OCI-LY3 (cell line): ENCODE results near the gene PAPSS1.

Experiments
- H2AFZ ChIP-seq: fragments of 200-600, 300-600 bp; shearing (Covaris generic); 2 replicates; pipeline ENCODE4 v1.6.0; 2014; ENCODE audit warnings: antibody characterized with exemption, low read depth, low read length
- H3K27ac ChIP-seq: fragments of 200-600, 300-600 bp; sonication (generic); 2 replicates; pipeline ENCODE4 v1.5.1; 2014; ENCODE audit warnings: mild to moderate bottlenecking, low read length, moderate library complexity, mixed read lengths
- H3K27me3 ChIP-seq: fragments of 200-600, 300-600 bp; sonication (generic); 2 replicates; pipeline ENCODE4 v1.6.1; 2014; ENCODE audit warnings: low read depth, low read length, mixed read lengths
- H3K36me3 ChIP-seq: fragments of 200-600, 300-600 bp; sonication (generic); replicated peaks from 2 replicates; pipeline ENCODE3; 2014; ENCODE audit warnings: low read depth, low read length, mixed read lengths
- H3K4me1 ChIP-seq: fragments of 300-600, 200-600 bp; sonication (generic); 2 replicates; pipeline ENCODE4 v1.6.1; 2014; ENCODE audit warnings: low read length, mixed read lengths
- H3K4me2 ChIP-seq: fragments of 200-600, 300-600 bp; sonication (generic); 2 replicates; pipeline ENCODE4 v1.6.1; 2014; ENCODE audit warnings: low read length, mixed read lengths
- H3K4me3 ChIP-seq: fragments of 300-600, 200-600 bp; sonication (generic); 2 replicates; pipeline ENCODE4 v1.5.1; 2014; ENCODE audit warnings: antibody characterized with exemption, mild to moderate bottlenecking, low read length, moderate library complexity
- H3K79me2 ChIP-seq: fragments of 300-600, 200-600 bp; shearing (Covaris generic); 2 replicates; pipeline ENCODE4 v1.6.1; 2014; ENCODE audit warnings: mild to moderate bottlenecking, low read length, mixed read lengths
- H3K9ac ChIP-seq: fragments of 300-600, 200-600 bp; shearing (Covaris generic); 2 replicates; pipeline ENCODE4 v1.6.0; 2014; ENCODE audit warnings: mild to moderate bottlenecking, low read length, moderate library complexity
- H3K9me3 ChIP-seq: fragments of 200-600, 300-600 bp; shearing (Covaris generic); 2 replicates; pipeline ENCODE4 v1.6.1; 2014; ENCODE audit warnings: low read length, mixed read lengths; ENCODE audit not compliant: insufficient read depth
- H4K20me1 ChIP-seq: fragments of 200-600, 300-600 bp; sonication (generic); 2 replicates; pipeline ENCODE4 v1.6.1; 2016; ENCODE audit warnings: low read length, mixed read lengths; ENCODE audit not compliant: insufficient read depth
- EZH2phosphoT487 ChIP-seq: fragments of 200-600 bp; shearing (Covaris generic); IDR thresholded peaks from 2 replicates; pipeline ENCODE4 v1.6.1; 2018; ENCODE audit warnings: antibody characterized with exemption, mixed run types, low read depth
- TF ChIP-seq, protein P1 (sequence below): fragments of 200-600, 300-600 bp; sonication (generic); IDR thresholded peaks from 2 replicates; pipeline ENCODE4 v1.5.1; 2014; ENCODE audit warnings: antibody characterized with exemption, low read length, low read depth

Gene PAPSS1

DNA sequence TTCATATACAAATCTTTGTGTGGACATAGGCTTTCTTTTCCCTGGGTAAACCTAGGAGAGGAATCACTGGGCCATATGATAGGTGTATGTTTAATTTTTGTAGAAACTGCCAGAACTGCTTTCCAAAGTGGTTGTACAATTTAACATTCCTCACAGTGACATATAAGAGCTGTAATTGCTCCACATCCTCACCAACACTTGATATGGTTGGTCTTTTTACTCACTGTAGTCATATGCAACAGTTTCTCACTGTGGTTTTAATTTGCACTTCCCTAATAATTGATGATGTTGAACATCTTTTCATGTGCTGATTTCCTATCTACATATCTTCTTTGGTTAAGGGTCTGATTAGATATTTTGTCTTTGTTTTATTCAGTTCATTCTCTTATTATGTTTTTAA, 24.5 kb upstream of the PAPSS1 start:
- no peak overlapping the region for H3K4me2 ChIP-seq
- H4K20me1 ChIP-seq, result no peaks in the 10 kb centered on the region
- no peak overlapping the region for H3K4me3 ChIP-seq
- no peaks in the 10 kb centered on the region for H3K27me3 ChIP-seq
- TF ChIP-seq, protein P1, sequence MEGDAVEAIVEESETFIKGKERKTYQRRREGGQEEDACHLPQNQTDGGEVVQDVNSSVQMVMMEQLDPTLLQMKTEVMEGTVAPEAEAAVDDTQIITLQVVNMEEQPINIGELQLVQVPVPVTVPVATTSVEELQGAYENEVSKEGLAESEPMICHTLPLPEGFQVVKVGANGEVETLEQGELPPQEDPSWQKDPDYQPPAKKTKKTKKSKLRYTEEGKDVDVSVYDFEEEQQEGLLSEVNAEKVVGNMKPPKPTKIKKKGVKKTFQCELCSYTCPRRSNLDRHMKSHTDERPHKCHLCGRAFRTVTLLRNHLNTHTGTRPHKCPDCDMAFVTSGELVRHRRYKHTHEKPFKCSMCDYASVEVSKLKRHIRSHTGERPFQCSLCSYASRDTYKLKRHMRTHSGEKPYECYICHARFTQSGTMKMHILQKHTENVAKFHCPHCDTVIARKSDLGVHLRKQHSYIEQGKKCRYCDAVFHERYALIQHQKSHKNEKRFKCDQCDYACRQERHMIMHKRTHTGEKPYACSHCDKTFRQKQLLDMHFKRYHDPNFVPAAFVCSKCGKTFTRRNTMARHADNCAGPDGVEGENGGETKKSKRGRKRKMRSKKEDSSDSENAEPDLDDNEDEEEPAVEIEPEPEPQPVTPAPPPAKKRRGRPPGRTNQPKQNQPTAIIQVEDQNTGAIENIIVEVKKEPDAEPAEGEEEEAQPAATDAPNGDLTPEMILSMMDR, result no peak
- no peak for TF ChIP-seq EZH2phosphoT487
- no peak overlapping the region for H3K9ac ChIP-seq
- H3K9me3 ChIP-seq, result no peaks in the 10 kb centered on the region
- no peak overlapping the region for H3K27ac ChIP-seq
- H2AFZ ChIP-seq, result no peak overlapping the region
- no peaks in the 10 kb centered on the region for H3K79me2 ChIP-seq
- peaks cover 3% of the 10 kb centered on the region for H3K36me3 ChIP-seq
- H3K4me1 ChIP-seq, result no peaks in the 10 kb centered on the region; the same call in 1 of the 2 replicates

DNA sequence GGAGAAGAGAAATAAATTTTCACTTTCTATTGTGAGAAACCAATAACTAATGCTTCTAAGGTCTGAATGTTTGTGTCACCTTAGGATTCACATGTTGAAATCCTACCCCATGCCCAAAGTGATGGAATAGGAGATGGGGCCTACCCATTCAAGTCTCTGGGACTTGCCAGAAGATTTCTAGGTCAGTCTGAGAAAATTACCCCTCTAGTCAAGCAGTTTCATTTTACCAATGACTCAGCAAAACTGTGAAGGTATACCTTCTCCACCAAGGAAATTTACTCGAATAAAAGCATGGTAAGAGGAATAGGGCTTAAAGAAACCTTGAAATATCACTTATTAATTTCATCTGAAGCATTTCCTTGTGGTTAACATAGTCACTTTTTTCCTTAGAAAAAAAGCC, 23.5 kb upstream of the PAPSS1 start:
- Histone ChIP-seq H3K4me1 (no peaks in the 10 kb centered on the region; the same call in 1 of the 2 replicates), H3K27me3 (no peaks in the 10 kb centered on the region), H2AFZ (no peak overlapping the region), H4K20me1 (no peaks in the 10 kb centered on the region), H3K4me3 (no peak overlapping the region), H3K4me2 (no peak overlapping the region), H3K27ac (no peak overlapping the region), H3K79me2 (no peaks in the 10 kb centered on the region), H3K9me3 (no peaks in the 10 kb centered on the region), H3K36me3 (peaks cover 3% of the 10 kb centered on the region), H3K9ac (no peak overlapping the region)
- TF ChIP-seq EZH2phosphoT487, result no peak
- TF ChIP-seq, protein P1, result no peak

GRCh38 chr4:107742791-107743190, 22.8 kb upstream of the PAPSS1 start:
- Histone ChIP-seq H3K4me2 (no peak overlapping the region), H3K9me3 (no peaks in the 10 kb centered on the region), H2AFZ (no peak overlapping the region), H3K79me2 (no peaks in the 10 kb centered on the region), H4K20me1 (no peaks in the 10 kb centered on the region), H3K27me3 (no peaks in the 10 kb centered on the region), H3K4me3 (no peak overlapping the region), H3K27ac (no peak overlapping the region), H3K9ac (no peak overlapping the region), H3K36me3 (peaks cover 3% of the 10 kb centered on the region), H3K4me1 (no peaks in the 10 kb centered on the region; the same call in 1 of the 2 replicates)
- TF ChIP-seq EZH2phosphoT487, result no peak
- TF ChIP-seq, protein P1, result no peak

DNA sequence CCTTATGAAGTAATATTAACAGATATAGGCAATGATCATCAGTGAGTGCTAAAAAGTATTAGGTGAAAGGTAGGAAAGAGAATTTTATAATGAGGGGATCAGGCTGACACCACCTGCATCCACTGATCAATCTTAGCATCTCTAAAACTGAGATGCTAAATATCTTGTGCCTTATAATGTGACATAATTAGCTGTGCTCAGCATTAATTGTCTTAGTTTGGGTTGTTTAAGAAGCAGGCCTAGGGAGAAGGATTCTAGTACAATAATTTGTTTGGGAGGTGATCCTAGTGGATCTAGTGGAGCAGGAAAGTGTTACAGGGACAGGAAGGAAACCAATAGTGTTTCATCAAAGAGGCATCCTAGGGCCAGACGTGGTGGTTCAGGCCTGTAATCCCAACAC, 22.2 kb upstream of the PAPSS1 start:
- no peaks in the 10 kb centered on the region for H3K9me3 ChIP-seq
- H3K36me3 ChIP-seq, result peaks cover 3% of the 10 kb centered on the region
- no peak overlapping the region for H3K9ac ChIP-seq
- H3K27me3 ChIP-seq, result no peaks in the 10 kb centered on the region
- H3K4me3 ChIP-seq, result no peak overlapping the region
- H2AFZ ChIP-seq, result no peak overlapping the region
- no peak overlapping the region for H3K4me2 ChIP-seq
- H3K79me2 ChIP-seq, result no peaks in the 10 kb centered on the region
- no peaks in the 10 kb centered on the region for H4K20me1 ChIP-seq
- no peaks in the 10 kb centered on the region; the same call in 1 of the 2 replicates for H3K4me1 ChIP-seq
- TF ChIP-seq, protein P1, result no peak
- no peak for TF ChIP-seq EZH2phosphoT487
- no peak overlapping the region for H3K27ac ChIP-seq
